Measurements from ENCODE around the gene SHKBP1.

The SHKBP1 gene

DNA sequence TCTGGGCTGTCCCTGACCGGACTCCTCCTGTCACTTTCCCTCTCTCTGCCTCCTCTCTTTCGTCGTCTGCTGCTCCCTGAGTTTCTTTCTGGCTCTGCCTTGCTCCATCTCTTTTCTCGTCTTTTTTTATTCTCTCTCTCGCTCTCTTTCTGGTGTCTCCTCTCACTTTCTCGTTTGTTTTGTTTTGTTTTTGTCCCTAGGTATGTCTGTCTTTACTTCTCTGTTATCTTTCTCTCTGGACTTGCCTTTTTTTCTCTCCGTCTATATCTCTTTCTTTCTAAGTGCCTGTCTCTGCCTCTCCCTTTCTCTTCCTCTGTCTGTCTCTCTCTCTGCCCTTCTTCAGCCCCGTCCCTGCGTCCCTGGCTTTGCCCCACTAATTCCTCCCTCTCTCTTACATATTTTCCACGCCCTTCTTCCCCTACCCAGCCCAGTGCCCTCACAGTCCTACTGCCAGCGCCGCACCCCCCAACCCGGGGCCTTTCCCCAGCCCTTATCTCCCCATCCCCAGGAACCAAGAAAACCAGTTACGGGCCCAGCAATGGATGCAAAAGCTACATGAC is 48.1 kb upstream of the SHKBP1 start (continued):
- no peak for TF ChIP-seq ZNF354C (tag by site-specific recombination; IDR thresholded peaks at IDR 0.05; ENCODE audit: borderline replicate concordance, low read depth)
- TF ChIP-seq KLF1 (tag by site-specific recombination; IDR thresholded peaks at IDR 0.05), result no peak
- TF ChIP-seq ZNF785 (tag by site-specific recombination; IDR thresholded peaks at IDR 0.05), result 0 out of 2 replicates have a peak, but pooled peaks have one; percentile 18
- no peak for TF ChIP-seq ZNF394 (tag by site-specific recombination; IDR thresholded peaks at IDR 0.05; ENCODE audit: borderline replicate concordance)
- TF ChIP-seq RBAK (tag by site-specific recombination; IDR thresholded peaks at IDR 0.05), result no peak
- TF ChIP-seq ZNF132 (tag by site-specific recombination; IDR thresholded peaks at IDR 0.05; ENCODE audit: borderline replicate concordance), result no peak
- no peak for TF ChIP-seq ZNF624 (tag by site-specific recombination; IDR thresholded peaks at IDR 0.05)
- TF ChIP-seq ZSCAN30 (tag by site-specific recombination; IDR thresholded peaks at IDR 0.05), result no peak
- 0 out of 2 replicates have a peak, but pooled peaks have one; percentile 26 for TF ChIP-seq ZNF571 (tag by site-specific recombination; IDR thresholded peaks at IDR 0.05)
- TF ChIP-seq ZNF157 (tag by site-specific recombination; IDR thresholded peaks at IDR 0.05), result peak; percentile 49; the same call in 1 of the 2 replicates
- no peak for TF ChIP-seq ZSCAN4 (tag by site-specific recombination; IDR thresholded peaks at IDR 0.05)
- TF ChIP-seq, protein P1, sequence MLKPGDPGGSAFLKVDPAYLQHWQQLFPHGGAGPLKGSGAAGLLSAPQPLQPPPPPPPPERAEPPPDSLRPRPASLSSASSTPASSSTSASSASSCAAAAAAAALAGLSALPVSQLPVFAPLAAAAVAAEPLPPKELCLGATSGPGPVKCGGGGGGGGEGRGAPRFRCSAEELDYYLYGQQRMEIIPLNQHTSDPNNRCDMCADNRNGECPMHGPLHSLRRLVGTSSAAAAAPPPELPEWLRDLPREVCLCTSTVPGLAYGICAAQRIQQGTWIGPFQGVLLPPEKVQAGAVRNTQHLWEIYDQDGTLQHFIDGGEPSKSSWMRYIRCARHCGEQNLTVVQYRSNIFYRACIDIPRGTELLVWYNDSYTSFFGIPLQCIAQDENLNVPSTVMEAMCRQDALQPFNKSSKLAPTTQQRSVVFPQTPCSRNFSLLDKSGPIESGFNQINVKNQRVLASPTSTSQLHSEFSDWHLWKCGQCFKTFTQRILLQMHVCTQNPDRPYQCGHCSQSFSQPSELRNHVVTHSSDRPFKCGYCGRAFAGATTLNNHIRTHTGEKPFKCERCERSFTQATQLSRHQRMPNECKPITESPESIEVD (tag by site-specific recombination; IDR thresholded peaks at IDR 0.05), result no peak
- TF ChIP-seq AEBP2 (tag by site-specific recombination; IDR thresholded peaks at IDR 0.05; ENCODE audit: borderline replicate concordance), result no peak
- peak; percentile 10; the same call in 1 of the 2 replicates for TF ChIP-seq ZSCAN16 (tag by site-specific recombination; IDR thresholded peaks at IDR 0.05)
- TF ChIP-seq, protein P2, sequence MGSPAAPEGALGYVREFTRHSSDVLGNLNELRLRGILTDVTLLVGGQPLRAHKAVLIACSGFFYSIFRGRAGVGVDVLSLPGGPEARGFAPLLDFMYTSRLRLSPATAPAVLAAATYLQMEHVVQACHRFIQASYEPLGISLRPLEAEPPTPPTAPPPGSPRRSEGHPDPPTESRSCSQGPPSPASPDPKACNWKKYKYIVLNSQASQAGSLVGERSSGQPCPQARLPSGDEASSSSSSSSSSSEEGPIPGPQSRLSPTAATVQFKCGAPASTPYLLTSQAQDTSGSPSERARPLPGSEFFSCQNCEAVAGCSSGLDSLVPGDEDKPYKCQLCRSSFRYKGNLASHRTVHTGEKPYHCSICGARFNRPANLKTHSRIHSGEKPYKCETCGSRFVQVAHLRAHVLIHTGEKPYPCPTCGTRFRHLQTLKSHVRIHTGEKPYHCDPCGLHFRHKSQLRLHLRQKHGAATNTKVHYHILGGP (tag by site-specific recombination; IDR thresholded peaks at IDR 0.05), result 0 out of 2 replicates have a peak, but pooled peaks have one; percentile 27
- no peak for TF ChIP-seq ZNF768 (tag by site-specific recombination; IDR thresholded peaks at IDR 0.05)
- no peak; the same call in 1 of the 2 replicates for TF ChIP-seq ZNF148 (tag by site-specific recombination; IDR thresholded peaks at IDR 0.05; ENCODE audit: borderline replicate concordance)
- TF ChIP-seq ZNF521 (tag by site-specific recombination; IDR thresholded peaks at IDR 0.05), result peak; percentile 81; the same call in 1 of the 2 replicates
- no peak for TF ChIP-seq INSM2 (tag by site-specific recombination; IDR thresholded peaks at IDR 0.05)
- no peak for TF ChIP-seq ZNF266 (tag by site-specific recombination; IDR thresholded peaks at IDR 0.05; ENCODE audit: low read depth)
- TF ChIP-seq ZNF544 (tag by site-specific recombination; IDR thresholded peaks at IDR 0.05), result peak; percentile 13; the same call in 1 of the 2 replicates
- TF ChIP-seq ZNF830 (tag by site-specific recombination; IDR thresholded peaks at IDR 0.05; ENCODE audit: low read depth), result no peak
- TF ChIP-seq SALL2 (tag by site-specific recombination; IDR thresholded peaks at IDR 0.05; ENCODE audit: borderline replicate concordance), result peak; percentile 69; the same call in 1 of the 2 replicates
